Measurements from ENCODE around the gene RBM39.

RBM39 gene

DNA sequence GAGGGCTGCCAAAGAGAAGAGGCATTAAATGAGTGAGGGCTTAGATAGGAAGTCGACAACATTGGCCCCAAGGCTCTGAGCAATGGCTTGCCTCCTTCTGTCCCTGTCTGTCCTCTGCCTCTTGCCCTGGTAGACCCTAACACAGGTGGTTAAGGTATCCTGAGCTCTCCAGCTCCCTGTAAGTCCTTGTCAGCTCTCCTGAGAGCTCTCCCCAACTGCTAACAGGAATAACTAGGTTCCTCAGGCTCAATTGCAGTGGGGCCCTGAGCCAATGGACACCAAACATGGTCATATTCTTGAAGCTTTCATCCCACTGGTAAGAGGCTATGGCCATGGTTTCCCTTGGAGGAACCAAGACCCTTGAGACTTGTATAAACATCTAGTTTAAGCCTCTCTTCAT lies 72.4 kb downstream of the RBM39 start:
- Histone ChIP-seq H3K9me3 (ENCODE audit: low read length) (no peaks in the 10 kb centered on the region), H3K4me3 (ENCODE audit: low read depth, low read length, poor library complexity, severe bottlenecking) (no peak overlapping the region), H2AFZ (ENCODE audit: low read length) (no peak overlapping the region), H3K4me1 (ENCODE audit: insufficient read depth, low read length, severe bottlenecking) (peaks cover 5% of the 10 kb centered on the region), H3K79me2 (ENCODE audit: insufficient read depth, low read length) (no peaks in the 10 kb centered on the region), H3F3A (ENCODE audit: insufficient read depth, low read length) (no peaks in the 10 kb centered on the region), H3K4me2 (ENCODE audit: low read length) (no peak overlapping the region), H3K36me3 (ENCODE audit: insufficient read depth, low read length) (peaks cover 55% of the 10 kb centered on the region), H3K9me2 (ENCODE audit: low read depth, low read length) (no peaks in the 10 kb centered on the region), H3K27me3 (ENCODE audit: insufficient read depth, low read length) (no peaks in the 10 kb centered on the region), H4K20me1 (ENCODE audit: insufficient read depth, low read length) (no peaks in the 10 kb centered on the region), H3K9ac (ENCODE audit: low read length) (no peak overlapping the region), H3K27ac (ENCODE audit: low read depth, low read length, poor library complexity, severe bottlenecking) (no peak overlapping the region)
- TF ChIP-seq CTCF (IDR thresholded peaks at IDR 0.05; ENCODE audit: low read length) (no peak), EZH2 (IDR thresholded peaks at IDR 0.05; ENCODE audit: borderline replicate concordance, low read length) (no peak)

DNA sequence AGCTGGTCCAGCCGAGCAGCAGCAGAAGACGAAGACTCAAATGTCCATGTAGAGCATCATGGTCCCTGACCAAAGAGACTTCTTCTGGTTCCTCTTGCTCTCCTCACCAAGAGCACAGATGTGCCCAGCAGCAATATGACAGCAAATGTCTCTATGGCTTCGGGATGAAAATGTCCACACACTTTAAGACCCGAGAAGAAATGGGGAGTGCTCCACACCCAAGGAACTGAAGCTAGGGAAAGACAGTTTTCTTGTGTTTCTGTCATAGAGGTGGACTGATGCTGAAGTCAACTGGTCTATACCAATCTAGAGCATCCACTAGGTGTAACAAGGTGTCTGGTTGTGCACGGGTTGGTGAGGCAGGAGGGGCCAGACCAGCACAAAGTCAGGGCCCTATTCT lies 72.8 kb downstream of the RBM39 start:
- Histone ChIP-seq H3K9ac (ENCODE audit: low read length) (no peak overlapping the region), H4K20me1 (ENCODE audit: insufficient read depth, low read length) (no peaks in the 10 kb centered on the region), H3K27ac (ENCODE audit: low read depth, low read length, poor library complexity, severe bottlenecking) (no peak overlapping the region), H3K79me2 (ENCODE audit: insufficient read depth, low read length) (peaks cover 3% of the 10 kb centered on the region), H3K4me1 (ENCODE audit: insufficient read depth, low read length, severe bottlenecking) (peaks cover 5% of the 10 kb centered on the region), H3F3A (ENCODE audit: insufficient read depth, low read length) (no peaks in the 10 kb centered on the region), H3K27me3 (ENCODE audit: insufficient read depth, low read length) (no peaks in the 10 kb centered on the region), H3K9me2 (ENCODE audit: low read depth, low read length) (no peaks in the 10 kb centered on the region), H3K4me2 (ENCODE audit: low read length) (no peak overlapping the region), H3K36me3 (ENCODE audit: insufficient read depth, low read length) (peaks cover 50% of the 10 kb centered on the region), H3K4me3 (ENCODE audit: low read depth, low read length, poor library complexity, severe bottlenecking) (no peak overlapping the region), H2AFZ (ENCODE audit: low read length) (no peak overlapping the region), H3K9me3 (ENCODE audit: low read length) (no peaks in the 10 kb centered on the region)
- TF ChIP-seq EZH2 (IDR thresholded peaks at IDR 0.05; ENCODE audit: borderline replicate concordance, low read length) (no peak), CTCF (IDR thresholded peaks at IDR 0.05; ENCODE audit: low read length) (no peak)

DNA sequence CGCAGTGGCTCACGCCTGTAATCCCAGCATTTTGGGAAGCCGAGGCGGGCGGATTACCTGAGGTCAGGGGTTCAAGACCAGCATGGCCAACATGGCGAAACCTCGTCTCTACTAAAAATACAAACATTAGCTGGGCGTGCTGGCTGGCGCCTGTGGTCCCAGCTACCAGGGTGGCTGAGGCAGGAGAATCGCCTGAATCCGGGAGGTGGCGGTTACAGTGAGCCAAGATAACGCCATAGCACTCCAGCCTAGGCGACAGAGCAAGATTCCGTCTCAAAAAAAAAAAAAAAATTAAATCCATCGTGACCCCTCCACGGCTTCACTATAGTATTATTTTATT lies 76.1 kb downstream of the RBM39 start:
- no peak overlapping the region for H3K9ac ChIP-seq (ENCODE audit: low read length)
- no peaks in the 10 kb centered on the region; the same call in none of the 2 replicates for H4K20me1 ChIP-seq (ENCODE audit: insufficient read depth, low read length)
- TF ChIP-seq EZH2 (IDR thresholded peaks at IDR 0.05; ENCODE audit: borderline replicate concordance, low read length) (no peak), CTCF (IDR thresholded peaks at IDR 0.05; ENCODE audit: low read length) (no peak)
- H3K79me2 ChIP-seq (ENCODE audit: insufficient read depth, low read length) = peaks cover 36% of the 10 kb centered on the region
- H3K36me3 ChIP-seq (ENCODE audit: insufficient read depth, low read length) = peaks cover 53% of the 10 kb centered on the region
- no peak overlapping the region for H2AFZ ChIP-seq (ENCODE audit: low read length)
- H3K27ac ChIP-seq (ENCODE audit: low read depth, low read length, poor library complexity, severe bottlenecking) = no peak overlapping the region
- H3K27me3 ChIP-seq (ENCODE audit: insufficient read depth, low read length) = no peaks in the 10 kb centered on the region
- H3K4me1 ChIP-seq (ENCODE audit: insufficient read depth, low read length, severe bottlenecking) = peaks cover 31% of the 10 kb centered on the region
- no peaks in the 10 kb centered on the region for H3F3A ChIP-seq (ENCODE audit: insufficient read depth, low read length)
- H3K9me3 ChIP-seq (ENCODE audit: low read length) = peaks cover 6% of the 10 kb centered on the region; the same call in 1 of the 2 replicates
- H3K4me3 ChIP-seq (ENCODE audit: low read depth, low read length, poor library complexity, severe bottlenecking) = no peak overlapping the region
- no peaks in the 10 kb centered on the region for H3K9me2 ChIP-seq (ENCODE audit: low read depth, low read length)
- no peak overlapping the region for H3K4me2 ChIP-seq (ENCODE audit: low read length)

All from OCI-LY1 (cell line).